HepG2 (cell line): Measurements from ENCODE around the gene NAV2. TPM values are rescaled to one million over a fixed set of nuclear protein-coding genes. Genes with fewer than 3 reads are reported as not detected.

ENCODE experiments used
- ATAC-seq: fragments of 200-7000 bp; cut with Tn5 transposase; 3 replicates; pipeline ENCODE4 v1.9.1; 2020; ENCODE audit warnings: mild to moderate bottlenecking, moderate library complexity
- BruUV-seq: library from RNA; stranded (reverse); fragments of 400-500 nt; replicated peaks from 2 replicates; lab custom pipeline; 2021; lab: Mats Ljungman, UMichigan
- CTCF ChIA-PET: fragments of 300-600 bp; formaldehyde crosslinking; extraction: SDS; loops from one replicate; lab custom pipeline; 2021; ENCODE audit warnings: low total read pairs, inconsistent platforms, low intra/inter-chr PET ratio; lab: Yijun Ruan, JAX
- POLR2A ChIA-PET: fragments of 350-600 bp; sonication (Branson Sonifier 250); formaldehyde crosslinking; loops from one replicate; lab custom pipeline; 2020; ENCODE audit warnings: antibody characterized with exemption, inconsistent platforms; lab: Yijun Ruan, JAX
- DNase-seq: peaks from one replicate; pipeline ENCODE4 v3.0.0-alpha.2; 2015; ENCODE audit warnings: low spot score
- FAIRE-seq: peaks from 3 replicates; lab custom pipeline; 2011; peaks lifted over from hg19 to GRCh38; lab: Jason Lieb, UNC
- H2AFZ ChIP-seq: one replicate; pipeline ENCODE4 v1.6.1; 2011; ENCODE audit warnings: low read length, inconsistent platforms
- H3K27ac ChIP-seq: fragments of 300-600 bp; 3 replicates; pipeline ENCODE4 v1.8.0; 2011; ENCODE audit warnings: mixed run types, mild to moderate bottlenecking, mixed read lengths, low read length, inconsistent platforms; ENCODE audit not compliant: insufficient read depth; ENCODE audit errors: extremely low read length
- H3K27me3 ChIP-seq, 2 experiments: fragments of 200-600 bp in 1 of 2; 2 replicates in 1 of 2; 3 replicates in 1 of 2; pipeline versions ENCODE4 v1.6.0 to v1.8.0; 2011; ENCODE audit warnings: low read length in 2 of 2, mild to moderate bottlenecking in 2 of 2, moderate library complexity in 2 of 2, inconsistent platforms in 1 of 2; ENCODE audit not compliant: insufficient read depth in 2 of 2, control insufficient read depth in 1 of 2
- H3K36me3 ChIP-seq, 2 experiments: fragments of 200-600 bp in 1 of 2; replicated peaks in 1 of 2; 2 replicates in 1 of 2; 3 replicates in 1 of 2; pipeline versions ENCODE4 v1.5.1 to v1.8.0; 2011; ENCODE audit warnings: low read length in 2 of 2, inconsistent platforms in 1 of 2; ENCODE audit not compliant: insufficient read depth in 2 of 2, control insufficient read depth in 1 of 2
- H3K4me1 ChIP-seq: 2 replicates; pipeline ENCODE4 v1.5.1; 2012; ENCODE audit warnings: low read length, inconsistent platforms; ENCODE audit not compliant: insufficient read depth
- H3K4me2 ChIP-seq: 2 replicates; pipeline ENCODE4 v1.6.0; 2011; ENCODE audit warnings: low read depth, low read length, inconsistent platforms
- H3K4me3 ChIP-seq, 3 experiments: fragments of 200-600 bp in 1 of 3; sonication (generic), shearing (Covaris generic) in 1 of 3; replicated peaks in 1 of 3; 2 replicates each; pipeline ENCODE4 v1.5.1; 2011 to 2016; ENCODE audit warnings: low read length in 3 of 3, inconsistent platforms in 2 of 3, low read depth in 2 of 3, mild to moderate bottlenecking in 2 of 3, control low read depth in 1 of 3, mixed read lengths in 1 of 3; ENCODE audit not compliant: insufficient read depth in 1 of 3
- H3K79me2 ChIP-seq: one replicate; pipeline ENCODE4 v1.6.1; 2011; ENCODE audit warnings: low read length, inconsistent platforms; ENCODE audit not compliant: insufficient read depth
- H3K9ac ChIP-seq: 2 replicates; pipeline ENCODE4 v1.6.0; 2011; ENCODE audit warnings: mild to moderate bottlenecking, low read depth, low read length, inconsistent platforms; ENCODE audit not compliant: insufficient read depth
- H3K9me3 ChIP-seq: 2 replicates; pipeline ENCODE4 v1.5.1; 2012; ENCODE audit warnings: mild to moderate bottlenecking, low read length
- H4K20me1 ChIP-seq: 2 replicates; pipeline ENCODE4 v1.6.0; 2011; ENCODE audit warnings: inconsistent platforms, mild to moderate bottlenecking, low read length, moderate library complexity; ENCODE audit not compliant: insufficient read depth
- CBFB ChIP-seq: sonication (generic); formaldehyde crosslinking; IDR thresholded peaks from 2 replicates; pipeline ENCODE4 v1.4.0; 2020; ENCODE audit warnings: missing genetic modification reagents
- MAFF ChIP-seq: IDR thresholded peaks from 2 replicates; pipeline ENCODE4 v1.6.1; 2011; ENCODE audit warnings: low read depth, low read length, improper control_type of control experiment
- MATR3 ChIP-seq: sonication (generic); formaldehyde crosslinking; IDR thresholded peaks from 2 replicates; pipeline ENCODE4 v1.4.0; 2020; ENCODE audit warnings: missing genetic modification reagents
- PITX1 ChIP-seq: sonication (generic); formaldehyde crosslinking; IDR thresholded peaks from 2 replicates; pipeline ENCODE4 v1.5.1; 2020; ENCODE audit warnings: mild to moderate bottlenecking, missing genetic modification reagents
- TARDBP ChIP-seq: sonication (generic); formaldehyde crosslinking; IDR thresholded peaks from 2 replicates; pipeline ENCODE4 v1.8.0; 2022; ENCODE audit warnings: mild to moderate bottlenecking, missing genetic modification reagents
- THYN1 ChIP-seq: sonication (generic); formaldehyde crosslinking; IDR thresholded peaks from 2 replicates; pipeline ENCODE4 v1.8.1; 2023; ENCODE audit warnings: low read depth, mild to moderate bottlenecking, moderate library complexity, missing genetic modification reagents, borderline replicate concordance
- ZFP36 ChIP-seq: fragments of 150-350 bp; IDR thresholded peaks from 2 replicates; pipeline ENCODE4 v1.6.1; 2018; ENCODE audit warnings: borderline replicate concordance, low read length, low read depth; ENCODE audit not compliant: partially characterized antibody
- WGBS: methylation state at CpG from one replicate; pipeline ENCODE4 v1.1.6; 2017; ENCODE audit warnings: low lambda C conversion rate; 5-methylcytosine and 5-hydroxymethylcytosine counted together
- in situ Hi-C: cut with HindIII; loops from 2 replicates; pipeline ENCODE4 v1.10.0; 2017; ENCODE audit warnings: low pct_unique_long_range_greater_than_20kb; ENCODE audit not compliant: extremely low pct_ligation_motif_present
- intact Hi-C: fragments of 100-400 bp; cut with micrococcal nuclease; formaldehyde crosslinking; loops from one replicate; pipeline ENCODE4 v1.10.0; 2022; ENCODE audit not compliant: unreplicated experiment
- polyA plus RNA-seq, 8 experiments: library from polyadenylated mRNA; depleted of rRNA in 3 of 8; stranded (reverse) in 7 of 8; unstranded in 1 of 8; fragments of >200 nt; fragmentation: Illumina TruSeq in 4 of 8; extraction: Trizol in 4 of 8; gene quantifications; 2 replicates each; pipeline versions ENCODE4 v1.2.1 to v1.2.3, GENCODE V29; 2011 to 2016; ENCODE audit warnings: low read depth in 4 of 8, missing spikeins in 1 of 8, mixed read lengths in 1 of 8; ENCODE audit not compliant: insufficient read depth in 1 of 8
- total RNA-seq, 5 experiments: library from RNA; depleted of rRNA; stranded (reverse); fragments of >200 nt; fragmentation: Illumina TruSeq; extraction: Trizol; gene quantifications; 2 replicates each; pipeline ENCODE4 v1.2.3, GENCODE V29; 2016; ENCODE audit warnings: low read depth in 1 of 5
- TF ChIP-seq, protein P1 (sequence below): sonication (generic); formaldehyde crosslinking; IDR thresholded peaks from 2 replicates; pipeline ENCODE4 v1.5.0; 2020; ENCODE audit warnings: mild to moderate bottlenecking, missing genetic modification reagents
- TF ChIP-seq, protein P2 (sequence below): sonication (generic); formaldehyde crosslinking; IDR thresholded peaks from 2 replicates; pipeline ENCODE4 v1.9.0; 2021; ENCODE audit warnings: missing genetic modification reagents, borderline replicate concordance

Gene NAV2
- total and polyA plus RNA-seq, 2 of the 13 experiments (the other 11 are each of a cell fraction or from before 2014, with no cell fraction given): 9.3 to 34.6 TPM

DNA sequence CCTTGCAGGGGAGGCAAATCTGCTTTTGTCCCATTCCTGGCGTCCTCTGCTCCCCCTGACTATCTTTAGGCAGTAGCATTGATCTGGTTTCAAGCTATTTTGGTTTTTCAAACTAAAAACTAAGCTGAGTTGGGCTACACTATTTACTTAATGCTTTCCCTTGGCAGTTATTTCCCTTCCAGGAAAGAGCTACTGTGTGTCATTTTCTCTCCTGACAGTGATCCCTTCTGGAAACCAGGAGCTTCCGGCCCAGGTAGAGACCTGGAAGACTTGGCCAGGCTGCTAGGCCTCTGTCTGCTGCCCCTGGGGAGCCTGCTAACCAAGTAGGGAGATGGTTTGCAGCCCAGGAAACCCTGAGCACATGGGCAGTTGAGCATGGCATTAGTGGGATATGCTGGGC is 35.0 kb downstream of the NAV2 start (continued):
- TF ChIP-seq, protein P1, sequence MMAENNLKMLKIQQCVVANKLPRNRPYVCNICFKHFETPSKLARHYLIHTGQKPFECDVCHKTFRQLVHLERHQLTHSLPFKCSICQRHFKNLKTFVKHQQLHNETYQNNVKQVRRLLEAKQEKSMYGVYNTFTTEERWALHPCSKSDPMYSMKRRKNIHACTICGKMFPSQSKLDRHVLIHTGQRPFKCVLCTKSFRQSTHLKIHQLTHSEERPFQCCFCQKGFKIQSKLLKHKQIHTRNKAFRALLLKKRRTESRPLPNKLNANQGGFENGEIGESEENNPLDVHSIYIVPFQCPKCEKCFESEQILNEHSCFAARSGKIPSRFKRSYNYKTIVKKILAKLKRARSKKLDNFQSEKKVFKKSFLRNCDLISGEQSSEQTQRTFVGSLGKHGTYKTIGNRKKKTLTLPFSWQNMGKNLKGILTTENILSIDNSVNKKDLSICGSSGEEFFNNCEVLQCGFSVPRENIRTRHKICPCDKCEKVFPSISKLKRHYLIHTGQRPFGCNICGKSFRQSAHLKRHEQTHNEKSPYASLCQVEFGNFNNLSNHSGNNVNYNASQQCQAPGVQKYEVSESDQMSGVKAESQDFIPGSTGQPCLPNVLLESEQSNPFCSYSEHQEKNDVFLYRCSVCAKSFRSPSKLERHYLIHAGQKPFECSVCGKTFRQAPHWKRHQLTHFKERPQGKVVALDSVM (CRISPR knock-in tag): no peak
- TF ChIP-seq THYN1: no peak
- no peak for TF ChIP-seq CBFB (CRISPR knock-in tag)
- TF ChIP-seq PITX1 (CRISPR knock-in tag): no peak
- TF ChIP-seq MAFF: no peak
- TF ChIP-seq, protein P2, sequence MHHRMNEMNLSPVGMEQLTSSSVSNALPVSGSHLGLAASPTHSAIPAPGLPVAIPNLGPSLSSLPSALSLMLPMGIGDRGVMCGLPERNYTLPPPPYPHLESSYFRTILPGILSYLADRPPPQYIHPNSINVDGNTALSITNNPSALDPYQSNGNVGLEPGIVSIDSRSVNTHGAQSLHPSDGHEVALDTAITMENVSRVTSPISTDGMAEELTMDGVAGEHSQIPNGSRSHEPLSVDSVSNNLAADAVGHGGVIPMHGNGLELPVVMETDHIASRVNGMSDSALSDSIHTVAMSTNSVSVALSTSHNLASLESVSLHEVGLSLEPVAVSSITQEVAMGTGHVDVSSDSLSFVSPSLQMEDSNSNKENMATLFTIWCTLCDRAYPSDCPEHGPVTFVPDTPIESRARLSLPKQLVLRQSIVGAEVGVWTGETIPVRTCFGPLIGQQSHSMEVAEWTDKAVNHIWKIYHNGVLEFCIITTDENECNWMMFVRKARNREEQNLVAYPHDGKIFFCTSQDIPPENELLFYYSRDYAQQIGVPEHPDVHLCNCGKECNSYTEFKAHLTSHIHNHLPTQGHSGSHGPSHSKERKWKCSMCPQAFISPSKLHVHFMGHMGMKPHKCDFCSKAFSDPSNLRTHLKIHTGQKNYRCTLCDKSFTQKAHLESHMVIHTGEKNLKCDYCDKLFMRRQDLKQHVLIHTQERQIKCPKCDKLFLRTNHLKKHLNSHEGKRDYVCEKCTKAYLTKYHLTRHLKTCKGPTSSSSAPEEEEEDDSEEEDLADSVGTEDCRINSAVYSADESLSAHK (CRISPR knock-in tag): no peak
- no peak for TF ChIP-seq ZFP36
- no peak for TF ChIP-seq TARDBP
- TF ChIP-seq, all 625 proteins: peak for 0

DNA sequence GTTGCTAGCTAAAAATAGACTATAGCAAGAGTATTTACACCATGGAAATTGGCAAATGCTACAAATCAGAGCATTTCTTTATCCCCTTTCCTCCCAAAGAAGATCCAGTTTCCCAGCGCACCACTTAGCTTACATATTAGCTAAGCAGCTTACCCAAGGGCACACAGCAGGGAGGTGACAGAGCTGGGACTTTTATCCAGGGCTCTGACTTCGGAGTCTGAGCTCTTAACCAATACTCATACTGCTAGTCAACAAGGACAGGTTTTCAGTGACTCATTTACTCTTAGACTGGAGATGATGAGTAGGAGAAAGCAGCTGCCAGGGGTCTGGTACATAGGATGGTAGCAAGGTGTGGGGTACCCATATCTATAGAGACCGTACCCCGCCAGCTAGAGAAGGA is 38.4 kb downstream of the NAV2 start:
- Histone ChIP-seq H2AFZ (no peak overlapping the region), H3K36me3 (no peaks in the 10 kb centered on the region), H3K4me2 (no peak overlapping the region), H3K4me1 (no peaks in the 10 kb centered on the region), H3K9me3 (no peaks in the 10 kb centered on the region), H3K79me2 (no peaks in the 10 kb centered on the region), H4K20me1 (no peaks in the 10 kb centered on the region), H3K9ac (no peak overlapping the region), H3K27me3 (peaks cover 0 to 17% of the 10 kb centered on the region in 2 experiments; a peak in 1 of 5 replicates), H3K4me3 (no peak overlapping the region), H3K27ac (no peak overlapping the region)
- intact Hi-C loops: no loop called here
- in situ Hi-C loops: no loop called here
- DNase-seq: no peak
- ChIA-PET CTCF (no interaction called here), POLR2A (no interaction called here)
- BruUV-seq: no TSS peak
- TF ChIP-seq MATR3 (CRISPR knock-in tag): no peak
- no peak for ATAC-seq
- FAIRE-seq: no peak
- 23% methylated on average over 3 of the region's 4 CpGs for WGBS
